Lower leg skin (tissue), 3 donors: ENCODE measurements around the gene ZDHHC22.

Source experiments
- POLR2A ChIP-seq, 2 donors: fragments of 450-650 bp; IDR thresholded peaks; one replicate each; pipeline ENCODE4 v1.6.1; 2016 to 2017; ENCODE audit warnings: antibody characterized with exemption in 2 of 2, mild to moderate bottlenecking in 1 of 2, moderate library complexity in 1 of 2
- TF ChIP-seq, protein P1 (sequence below), 3 donors: fragments of 450-650 bp; IDR thresholded peaks; one replicate each; pipeline ENCODE4 v1.5.1; 2016; ENCODE audit warnings: antibody characterized with exemption in 3 of 3, mild to moderate bottlenecking in 3 of 3, moderate library complexity in 2 of 3

DNA sequence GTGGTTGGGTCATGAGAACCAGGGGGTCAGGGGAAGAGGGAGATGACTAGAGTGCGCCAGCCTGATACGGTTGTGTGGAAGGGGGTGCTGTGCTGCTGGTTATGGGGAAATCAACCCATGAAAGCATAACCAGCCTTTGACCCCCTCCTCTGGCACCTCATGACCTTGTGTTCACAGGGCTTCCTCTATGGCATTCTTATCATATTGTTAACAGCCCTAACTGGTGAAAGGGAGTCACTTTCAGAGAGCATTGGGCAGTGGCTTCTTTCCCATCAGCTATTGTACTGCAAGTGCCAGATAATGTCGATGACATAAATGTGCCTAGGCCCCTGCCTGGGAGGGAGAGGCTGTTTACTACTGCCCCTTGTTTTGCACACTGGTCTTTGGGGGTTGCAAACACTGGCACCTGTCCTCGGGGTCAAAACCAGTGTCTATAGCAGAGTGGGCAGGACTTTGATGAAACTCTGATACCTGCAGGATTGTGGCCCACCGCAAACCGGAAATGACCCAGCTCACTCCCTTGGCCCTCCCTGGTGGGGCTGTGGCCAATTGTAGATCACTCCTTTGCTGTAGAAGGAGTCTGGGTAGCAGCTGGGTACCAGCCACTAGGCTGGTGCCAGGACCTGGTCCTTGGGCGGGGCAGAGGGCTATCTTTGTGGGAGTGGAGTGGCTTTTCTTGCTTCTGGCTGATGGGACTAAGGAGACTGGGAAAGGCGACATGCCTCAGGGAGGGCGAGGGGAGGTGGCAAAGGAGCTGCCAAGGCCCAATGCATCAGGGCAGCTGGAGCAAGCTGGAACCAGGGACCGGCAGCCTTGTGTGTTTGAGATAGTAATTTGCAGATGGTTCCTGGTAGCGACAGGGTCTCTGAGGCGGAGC, 39.4 kb upstream of the ZDHHC22 start:
- TF ChIP-seq POLR2A (IDR thresholded peaks at IDR 0.05) = no peak
- TF ChIP-seq, protein P1, sequence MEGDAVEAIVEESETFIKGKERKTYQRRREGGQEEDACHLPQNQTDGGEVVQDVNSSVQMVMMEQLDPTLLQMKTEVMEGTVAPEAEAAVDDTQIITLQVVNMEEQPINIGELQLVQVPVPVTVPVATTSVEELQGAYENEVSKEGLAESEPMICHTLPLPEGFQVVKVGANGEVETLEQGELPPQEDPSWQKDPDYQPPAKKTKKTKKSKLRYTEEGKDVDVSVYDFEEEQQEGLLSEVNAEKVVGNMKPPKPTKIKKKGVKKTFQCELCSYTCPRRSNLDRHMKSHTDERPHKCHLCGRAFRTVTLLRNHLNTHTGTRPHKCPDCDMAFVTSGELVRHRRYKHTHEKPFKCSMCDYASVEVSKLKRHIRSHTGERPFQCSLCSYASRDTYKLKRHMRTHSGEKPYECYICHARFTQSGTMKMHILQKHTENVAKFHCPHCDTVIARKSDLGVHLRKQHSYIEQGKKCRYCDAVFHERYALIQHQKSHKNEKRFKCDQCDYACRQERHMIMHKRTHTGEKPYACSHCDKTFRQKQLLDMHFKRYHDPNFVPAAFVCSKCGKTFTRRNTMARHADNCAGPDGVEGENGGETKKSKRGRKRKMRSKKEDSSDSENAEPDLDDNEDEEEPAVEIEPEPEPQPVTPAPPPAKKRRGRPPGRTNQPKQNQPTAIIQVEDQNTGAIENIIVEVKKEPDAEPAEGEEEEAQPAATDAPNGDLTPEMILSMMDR (IDR thresholded peaks at IDR 0.05) = no peak
